GM18511 (cell line): ENCODE data around the gene DNAH2.

ENCODE experiments used
- ATAC-seq: cut with Tn5 transposase; IDR thresholded peaks from one replicate; pipeline ENCODE4 v1.9.1; 2021; ENCODE audit warnings: mild to moderate bottlenecking, moderate library complexity; ENCODE audit not compliant: unreplicated experiment

The DNAH2 gene, protein sequence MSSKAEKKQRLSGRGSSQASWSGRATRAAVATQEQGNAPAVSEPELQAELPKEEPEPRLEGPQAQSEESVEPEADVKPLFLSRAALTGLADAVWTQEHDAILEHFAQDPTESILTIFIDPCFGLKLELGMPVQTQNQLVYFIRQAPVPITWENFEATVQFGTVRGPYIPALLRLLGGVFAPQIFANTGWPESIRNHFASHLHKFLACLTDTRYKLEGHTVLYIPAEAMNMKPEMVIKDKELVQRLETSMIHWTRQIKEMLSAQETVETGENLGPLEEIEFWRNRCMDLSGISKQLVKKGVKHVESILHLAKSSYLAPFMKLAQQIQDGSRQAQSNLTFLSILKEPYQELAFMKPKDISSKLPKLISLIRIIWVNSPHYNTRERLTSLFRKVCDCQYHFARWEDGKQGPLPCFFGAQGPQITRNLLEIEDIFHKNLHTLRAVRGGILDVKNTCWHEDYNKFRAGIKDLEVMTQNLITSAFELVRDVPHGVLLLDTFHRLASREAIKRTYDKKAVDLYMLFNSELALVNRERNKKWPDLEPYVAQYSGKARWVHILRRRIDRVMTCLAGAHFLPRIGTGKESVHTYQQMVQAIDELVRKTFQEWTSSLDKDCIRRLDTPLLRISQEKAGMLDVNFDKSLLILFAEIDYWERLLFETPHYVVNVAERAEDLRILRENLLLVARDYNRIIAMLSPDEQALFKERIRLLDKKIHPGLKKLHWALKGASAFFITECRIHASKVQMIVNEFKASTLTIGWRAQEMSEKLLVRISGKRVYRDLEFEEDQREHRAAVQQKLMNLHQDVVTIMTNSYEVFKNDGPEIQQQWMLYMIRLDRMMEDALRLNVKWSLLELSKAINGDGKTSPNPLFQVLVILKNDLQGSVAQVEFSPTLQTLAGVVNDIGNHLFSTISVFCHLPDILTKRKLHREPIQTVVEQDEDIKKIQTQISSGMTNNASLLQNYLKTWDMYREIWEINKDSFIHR (N-terminal part only)

DNA sequence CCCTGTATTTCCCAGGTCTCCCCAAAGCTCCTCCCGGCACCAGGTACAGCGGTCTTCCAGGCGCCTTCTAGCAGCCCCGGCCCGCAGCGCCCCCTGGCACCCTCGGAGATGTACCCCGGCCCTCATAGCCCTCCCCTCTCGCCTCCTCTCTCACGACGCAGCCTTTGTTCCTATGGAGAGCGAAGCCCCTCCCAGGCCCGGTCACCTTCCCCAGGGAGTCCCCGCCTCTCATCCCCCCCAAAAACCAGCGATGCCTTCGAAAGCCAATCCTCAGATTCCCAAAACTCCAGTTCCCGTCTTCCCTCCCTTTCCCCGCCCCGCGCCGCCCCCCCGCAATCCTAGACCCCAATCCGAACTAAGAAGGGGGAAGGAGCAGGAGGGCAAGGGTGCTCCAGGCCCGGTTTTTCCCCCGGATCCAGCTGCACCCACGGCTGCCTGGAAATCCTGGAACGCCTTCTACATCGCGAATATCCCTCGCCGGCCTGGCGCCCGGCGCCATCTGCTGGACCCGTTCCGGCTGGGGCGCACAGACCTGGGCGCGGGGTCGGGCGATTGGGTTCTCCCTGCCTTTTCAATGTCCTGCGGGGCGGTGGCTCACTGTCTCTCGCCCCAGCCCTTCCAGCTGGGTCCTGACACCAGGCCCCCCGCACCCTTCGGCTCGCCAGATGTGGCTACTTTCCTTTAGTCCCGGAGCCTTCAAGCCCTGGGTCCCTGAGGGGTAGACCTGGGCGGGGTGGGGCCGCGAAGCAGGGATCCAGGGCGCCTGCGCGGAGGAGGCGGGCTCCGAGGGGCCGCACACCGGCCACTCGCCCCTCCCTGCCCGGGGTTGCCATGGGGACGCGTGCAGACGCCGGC is at the start of gene DNAH2:
Gene DNAH2 (plus strand): TSS at position 844 of the 855 bp plus-strand sequence. CDS start 1,991 bp downstream, outside the sequence.
- no peak for ATAC-seq

DNA sequence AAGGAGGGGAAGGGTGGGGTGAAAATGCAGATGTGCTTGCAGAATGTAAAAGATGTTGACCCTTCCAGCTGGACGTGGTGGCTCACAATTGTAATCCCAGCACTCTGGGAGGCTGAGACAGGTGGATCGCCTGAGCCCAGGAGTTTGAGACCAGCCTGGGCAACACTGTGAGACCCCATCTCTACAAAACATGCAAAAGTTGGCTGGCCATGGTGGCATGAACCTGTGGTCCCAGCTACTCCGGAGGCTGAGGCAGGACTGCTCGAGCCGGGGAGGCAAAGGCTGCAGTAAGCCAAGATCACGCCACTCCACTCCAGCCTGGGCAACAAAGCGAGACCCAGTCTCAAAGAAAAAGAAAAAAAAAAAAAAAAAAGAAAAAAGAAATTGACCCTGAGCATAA is 49.1 kb upstream of the DNAH2 start:
- no peak for ATAC-seq

- no peak for ATAC-seq
Observed at GRCh38 chr17:7673239-7673638, 44.3 kb upstream of the DNAH2 start.

GRCh38 chr17:7674934-7675333 is 42.6 kb upstream of the DNAH2 start:
- no peak for ATAC-seq

- no peak for ATAC-seq
Observed at GRCh38 chr17:7676533-7676932, 41.0 kb upstream of the DNAH2 start.

DNA sequence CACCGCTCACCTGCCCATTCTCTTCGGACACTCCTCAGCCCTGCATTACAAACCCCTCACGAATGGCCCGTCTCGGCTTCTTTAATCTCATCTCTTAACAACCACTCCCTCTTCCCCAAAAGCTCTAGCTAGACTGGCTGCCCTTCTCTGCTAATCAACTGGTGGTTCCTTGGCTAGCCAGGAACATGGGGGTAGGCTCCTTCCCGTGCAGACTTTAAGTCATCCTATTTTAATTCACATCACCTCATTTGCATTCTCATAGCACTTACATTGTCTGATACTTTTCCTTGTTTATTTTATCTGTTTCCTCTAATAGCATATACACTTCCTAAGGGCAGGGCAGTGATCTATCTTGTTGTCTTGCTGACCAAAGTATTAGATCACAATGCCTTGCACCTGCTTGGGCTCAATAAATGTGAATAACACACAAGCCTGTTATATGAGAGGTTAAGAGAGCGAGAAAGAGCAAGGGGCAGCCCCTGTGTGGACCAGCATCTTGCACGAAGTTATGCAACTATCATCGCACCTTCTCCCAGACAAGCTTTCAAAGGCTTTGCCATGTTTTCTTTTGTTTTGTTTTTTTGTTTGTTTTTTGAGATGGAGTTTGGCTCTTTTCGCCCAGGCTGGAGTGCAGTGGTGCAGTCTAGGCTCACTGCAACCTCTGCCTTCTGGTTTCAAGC is 40.0 kb upstream of the DNAH2 start:
- ATAC-seq: no peak

DNA sequence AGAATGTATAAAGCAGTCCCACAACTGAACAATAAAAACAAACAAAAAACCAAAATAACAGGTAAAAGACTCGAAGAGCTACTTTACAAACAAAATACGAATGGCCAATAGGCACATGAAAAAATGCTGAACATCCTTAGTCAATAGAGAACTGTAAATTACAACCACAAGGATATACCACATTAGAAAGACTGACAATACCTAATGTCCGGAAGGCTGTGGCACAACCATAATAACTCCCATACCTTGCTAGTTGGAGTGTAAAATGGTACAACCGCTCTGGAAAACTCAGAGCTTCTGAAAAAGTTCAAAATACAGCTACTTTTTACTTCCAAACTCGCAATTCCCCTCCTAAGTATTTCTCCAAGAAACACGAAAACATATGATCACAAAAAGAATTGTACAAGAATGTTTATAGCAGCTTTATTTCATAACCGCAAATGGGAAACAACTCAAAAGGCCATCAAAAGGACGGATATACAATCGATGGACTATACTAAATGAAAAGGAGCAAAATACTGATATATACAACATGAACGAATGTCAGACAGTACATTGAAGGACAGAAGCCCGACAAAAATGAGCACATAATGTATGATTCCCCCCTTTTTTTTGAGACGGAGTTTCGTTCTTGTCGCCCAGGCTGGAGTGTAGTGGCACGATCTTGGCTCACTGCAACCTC is 32.6 kb upstream of the DNAH2 start:
- ATAC-seq: no peak

GRCh38 chr17:7685533-7686221 is 31.9 kb upstream of the DNAH2 start:
- peak; percentile 57 for ATAC-seq

- ATAC-seq: peak; percentile 51
Observed at GRCh38 chr17:7686222-7687071, 31.1 kb upstream of the DNAH2 start.

GRCh38 chr17:7687072-7687907 is 30.3 kb upstream of the DNAH2 start, which contains the start of gene TP53:
TP53 (minus strand) TSS chr17:7687490; CDS start chr17:7676594, 10,896 bp downstream.
- no peak for ATAC-seq

GRCh38 chr17:7687908-7688807 is 29.4 kb upstream of the DNAH2 start, which contains the start of gene WRAP53:
WRAP53 (plus strand) TSS chr17:7688477; CDS start chr17:7688649, 172 bp downstream.
- ATAC-seq: peak; percentile 73

GRCh38 chr17:7688808-7689316 is 28.7 kb upstream of the DNAH2 start:
- no peak for ATAC-seq

DNA sequence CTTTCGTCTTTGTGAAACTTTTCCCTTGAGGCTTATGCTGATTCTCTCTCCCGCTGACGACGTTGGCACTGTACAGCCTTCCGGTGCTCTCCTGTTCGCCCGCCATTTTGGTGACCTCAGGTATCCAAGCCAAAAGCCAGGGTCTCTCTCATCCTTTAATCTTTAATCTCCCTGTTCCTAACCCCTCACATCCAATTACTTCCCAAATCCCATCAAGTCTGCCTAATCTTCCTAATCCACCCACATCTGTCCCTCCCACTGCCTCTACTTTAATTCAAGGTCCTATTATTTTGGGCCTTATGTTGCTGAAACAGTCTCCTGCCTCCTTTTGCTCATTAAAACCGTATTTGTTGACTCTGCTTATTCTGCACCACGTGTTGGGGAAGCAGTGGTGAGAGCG is 22.0 kb upstream of the DNAH2 start:
- ATAC-seq: no peak

GRCh38 chr17:7697828-7698588 is 19.5 kb upstream of the DNAH2 start:
- ATAC-seq: no peak

GRCh38 chr17:7700510-7700909 is 17.0 kb upstream of the DNAH2 start:
- ATAC-seq: no peak
